H1 (cell line): ENCODE data around the gene IQCN. TPM values are rescaled to one million over a fixed set of nuclear protein-coding genes. Genes with fewer than 3 reads are reported as not detected.

Experiments used
- CTCF ChIA-PET: fragments of 300-600 bp; sonication (Branson Sonifier 250); formaldehyde crosslinking; loops from one replicate; lab custom pipeline; 2021; ENCODE audit not compliant: partially characterized antibody; lab: Charles Lee
- POLR2A ChIA-PET: fragments of 300-600 bp; sonication (Branson Sonifier 250); formaldehyde crosslinking; loops from one replicate; lab custom pipeline; 2021; ENCODE audit warnings: inconsistent platforms; ENCODE audit not compliant: partially characterized antibody; lab: Charles Lee
- DNase-seq, 2 experiments: peaks; one replicate each; pipeline versions ENCODE4 v3.0.0 to v3.0.0-alpha.2; 2010 to 2022; ENCODE audit warnings: low spot score in 2 of 2, low read depth in 1 of 2, mixed read lengths in 1 of 2
- FAIRE-seq: peaks from 2 replicates; lab custom pipeline; 2011; peaks lifted over from hg19 to GRCh38; lab: Jason Lieb, UNC
- H2AFZ ChIP-seq: 2 replicates; pipeline ENCODE4 v1.8.1; 2012; ENCODE audit warnings: low read length, inconsistent platforms
- H2AK5ac ChIP-seq: 2 replicates; pipeline ENCODE4 v1.6.1; 2013; ENCODE audit warnings: low read depth, low read length
- H2BK120ac ChIP-seq: replicated peaks from 2 replicates; pipeline ENCODE3; 2013; ENCODE audit warnings: low read depth, low read length, inconsistent platforms
- H2BK12ac ChIP-seq: 2 replicates; pipeline ENCODE4 v1.6.1; 2013; ENCODE audit warnings: low read depth, low read length
- H2BK15ac ChIP-seq: 2 replicates; pipeline ENCODE4 v1.6.1; 2013; ENCODE audit warnings: low read length
- H2BK20ac ChIP-seq: 2 replicates; pipeline ENCODE4 v1.6.1; 2013; ENCODE audit warnings: low read length
- H2BK5ac ChIP-seq: 2 replicates; pipeline ENCODE4 v1.6.1; 2013; ENCODE audit warnings: low read depth, low read length
- H3K14ac ChIP-seq: 2 replicates; pipeline ENCODE4 v1.6.1; 2013; ENCODE audit warnings: inconsistent platforms; ENCODE audit not compliant: insufficient read length
- H3K18ac ChIP-seq: 2 replicates; pipeline ENCODE4 v1.6.1; 2013; ENCODE audit warnings: low read length; ENCODE audit errors: extremely low read depth
- H3K23ac ChIP-seq: 2 replicates; pipeline ENCODE4 v1.6.1; 2013; ENCODE audit warnings: inconsistent platforms; ENCODE audit not compliant: insufficient read length
- H3K23me2 ChIP-seq: 2 replicates; pipeline ENCODE4 v1.6.1; 2013; ENCODE audit warnings: low read depth, low read length
- H3K27ac ChIP-seq: 2 replicates; pipeline ENCODE4 v1.6.1; 2011; ENCODE audit warnings: low read depth, low read length, inconsistent platforms
- H3K27me3 ChIP-seq, 4 experiments: replicated peaks in 1 of 4; 1 replicate in 1 of 4; 2 replicates in 3 of 4; pipeline versions ENCODE4 v1.6.1 to v1.8.1; 2011 to 2013; ENCODE audit warnings: low read length in 3 of 4, mild to moderate bottlenecking in 3 of 4, inconsistent platforms in 2 of 4, mixed read lengths in 2 of 4, moderate library complexity in 1 of 4; ENCODE audit not compliant: control insufficient read depth in 3 of 4, insufficient read depth in 3 of 4; ENCODE audit errors: extremely low read depth in 1 of 4
- H3K36me3 ChIP-seq, 4 experiments: 2 replicates each; pipeline versions ENCODE4 v1.6.1 to v1.8.1; 2011 to 2013; ENCODE audit warnings: mild to moderate bottlenecking in 4 of 4, low read length in 3 of 4, moderate library complexity in 2 of 4, control low read depth in 1 of 4, inconsistent platforms in 1 of 4; ENCODE audit not compliant: insufficient read depth in 4 of 4, control insufficient read depth in 2 of 4
- H3K4ac ChIP-seq: replicated peaks from 2 replicates; pipeline ENCODE3; 2013; ENCODE audit warnings: low read length, low read depth, mixed read lengths, inconsistent platforms; ENCODE audit not compliant: insufficient read length
- H3K4me1 ChIP-seq, 4 experiments: replicated peaks in 1 of 4; 1 replicate in 1 of 4; 2 replicates in 3 of 4; pipeline versions ENCODE4 v1.6.1 to v1.8.1; 2011 to 2013; ENCODE audit warnings: low read length in 3 of 4, inconsistent platforms in 2 of 4, mixed read lengths in 1 of 4; ENCODE audit not compliant: insufficient read depth in 4 of 4, control insufficient read depth in 3 of 4
- H3K4me2 ChIP-seq, 2 experiments: 2 replicates each; pipeline versions ENCODE4 v1.6.1 to v1.8.1; 2011 to 2013; ENCODE audit warnings: low read depth in 2 of 2, low read length in 2 of 2, control low read depth in 1 of 2, inconsistent platforms in 1 of 2, mild to moderate bottlenecking in 1 of 2; ENCODE audit not compliant: insufficient read depth in 1 of 2
- H3K4me3 ChIP-seq, 4 experiments: fragments of 200-600, 300-600 bp in 1 of 4; sonication (generic), shearing (Covaris generic), sonication (Bioruptor Twin) in 1 of 4; 2 replicates each; pipeline versions ENCODE4 v1.5.1 to v1.8.1; 2011 to 2016; ENCODE audit warnings: low read length in 4 of 4, low read depth in 3 of 4, control low read depth in 2 of 4, inconsistent platforms in 2 of 4, mild to moderate bottlenecking in 2 of 4, mixed read lengths in 1 of 4, moderate library complexity in 1 of 4; ENCODE audit not compliant: insufficient read depth in 2 of 4; ENCODE audit errors: extremely low read depth in 1 of 4
- H3K56ac ChIP-seq: replicated peaks from 2 replicates; pipeline ENCODE3; 2013; ENCODE audit warnings: low read depth, mild to moderate bottlenecking, mixed read lengths, low read length, inconsistent platforms; ENCODE audit not compliant: insufficient read length
- H3K79me1 ChIP-seq: 2 replicates; pipeline ENCODE4 v1.6.1; 2013; ENCODE audit warnings: low read depth, low read length, control low read depth
- H3K79me2 ChIP-seq, 2 experiments: 2 replicates each; pipeline versions ENCODE4 v1.6.1 to v1.8.1; 2012 to 2013; ENCODE audit warnings: low read length in 2 of 2, mild to moderate bottlenecking in 2 of 2, inconsistent platforms in 1 of 2; ENCODE audit not compliant: insufficient read depth in 2 of 2, control insufficient read depth in 1 of 2
- H3K9ac ChIP-seq, 4 experiments: replicated peaks in 1 of 4; 1 replicate in 1 of 4; 2 replicates in 3 of 4; pipeline versions ENCODE4 v1.6.1 to v1.8.1; 2011 to 2013; ENCODE audit warnings: low read depth in 3 of 4, low read length in 3 of 4, control low read depth in 2 of 4, mild to moderate bottlenecking in 2 of 4, moderate library complexity in 2 of 4, inconsistent platforms in 1 of 4; ENCODE audit errors: extremely low read depth in 1 of 4
- H3K9me3 ChIP-seq, 2 experiments: 2 replicates each; pipeline versions ENCODE4 v1.6.1 to v1.8.1; 2012 to 2013; ENCODE audit warnings: mild to moderate bottlenecking in 2 of 2, moderate library complexity in 2 of 2, control low read depth in 1 of 2, inconsistent platforms in 1 of 2, low read depth in 1 of 2, low read length in 1 of 2, mixed read lengths in 1 of 2; ENCODE audit not compliant: insufficient read depth in 2 of 2
- H4K20me1 ChIP-seq, 2 experiments: replicated peaks in 1 of 2; 2 replicates each; pipeline versions ENCODE3 to v1.8.1; 2011 to 2013; ENCODE audit warnings: inconsistent platforms in 2 of 2, low read length in 2 of 2, mild to moderate bottlenecking in 1 of 2; ENCODE audit not compliant: insufficient read depth in 2 of 2, control insufficient read depth in 1 of 2
- H4K5ac ChIP-seq: 2 replicates; pipeline ENCODE4 v1.6.1; 2013; ENCODE audit warnings: low read length, low read depth, mixed read lengths, inconsistent platforms; ENCODE audit not compliant: insufficient read length
- H4K8ac ChIP-seq: 2 replicates; pipeline ENCODE4 v1.8.0; 2013; ENCODE audit warnings: mild to moderate bottlenecking, moderate library complexity, low read length, inconsistent platforms; ENCODE audit not compliant: insufficient read depth; ENCODE audit errors: extremely low read depth
- H4K91ac ChIP-seq: replicated peaks from 2 replicates; pipeline ENCODE3; 2013; ENCODE audit warnings: low read length, mixed read lengths, inconsistent platforms; ENCODE audit not compliant: insufficient read length
- CTBP2 ChIP-seq: IDR thresholded peaks from 2 replicates; pipeline ENCODE4 v1.7.0; 2011; ENCODE audit warnings: borderline replicate concordance, mild to moderate bottlenecking, moderate library complexity, mixed read lengths, low read length; ENCODE audit not compliant: insufficient read depth, insufficient read length
- EP300 ChIP-seq, 2 experiments: IDR thresholded peaks; 1 replicate in 1 of 2; 2 replicates in 1 of 2; pipeline ENCODE4 v1.6.1; 2011 to 2012; ENCODE audit warnings: low read depth in 2 of 2, low read length in 2 of 2, mild to moderate bottlenecking in 2 of 2, borderline replicate concordance in 1 of 2, inconsistent platforms in 1 of 2, moderate library complexity in 1 of 2
- SIRT6 ChIP-seq: IDR thresholded peaks from one replicate; pipeline ENCODE4 v1.7.1; 2012; ENCODE audit warnings: low read length, inconsistent platforms
- SP2 ChIP-seq: IDR thresholded peaks from 2 replicates; pipeline ENCODE4 v1.6.1; 2012; ENCODE audit warnings: mild to moderate bottlenecking, low read length, inconsistent platforms
- TAF1 ChIP-seq: IDR thresholded peaks from 2 replicates; pipeline ENCODE4 v1.6.1; 2011; ENCODE audit warnings: mild to moderate bottlenecking, low read depth, low read length
- TBP ChIP-seq: IDR thresholded peaks from 2 replicates; pipeline ENCODE4 v1.6.1; 2011; ENCODE audit warnings: low read depth, low read length, improper control_type of control experiment
- WGBS, 2 experiments: shearing (Covaris generic) in 1 of 2; methylation state at CpG; one replicate each; pipeline versions ENCODE4 v1.1.6 to v1.1.7; 2013 to 2015; ENCODE audit warnings: low lambda C conversion rate in 2 of 2, mixed read lengths in 2 of 2, inconsistent platforms in 1 of 2, low coverage in 1 of 2, missing lambda C conversion rate in 1 of 2; ENCODE audit not compliant: insufficient replicate concordance in 2 of 2, insufficient coverage in 1 of 2, insufficient read length in 1 of 2; ENCODE audit errors: extremely low coverage in 1 of 2, missing lambda C conversion rate in 1 of 2; 5-methylcytosine and 5-hydroxymethylcytosine counted together
- polyA plus RNA-seq, 7 experiments: library from polyadenylated mRNA; depleted of rRNA in 3 of 7; stranded (reverse) in 5 of 7; unstranded in 2 of 7; fragments of >200 nt in 5 of 7; fragments of 200-250 nt in 2 of 7; gene quantifications; 1 replicate in 5 of 7; 2 replicates in 1 of 7; 4 replicates in 1 of 7; pipeline versions ENCODE4 v1.2.1 to v1.2.3, GENCODE V29; 2011 to 2013; ENCODE audit warnings: missing spikeins in 2 of 7, mixed read lengths in 2 of 7
- total RNA-seq: library from RNA; stranded (reverse); fragmentation: NEBNext Ultra II Directional; extraction: Animal tissue kit (Norgen Biotek cat#: 25700); gene quantifications from 2 replicates; pipeline ENCODE4 v1.2.1, GENCODE V29; 2021

Gene IQCN
- total and polyA plus RNA-seq, 2 of the 8 experiments (the other 6 are each of a cell fraction or from before 2014, with no cell fraction given) = 0.36 to 1.0 TPM

GRCh38 chr19:18269070-18269723, 5.1 kb downstream of the IQCN start:
- ChIA-PET CTCF (interaction anchor here (0.6 to 5.5 kb wide), 12 partner anchors 10 to 143 kb away, joined by 3 to 33 read pairs (median 4); no protein-coding TSS in a partner anchor), POLR2A (interaction anchor here (0.6 to 1.9 kb wide), 6 partner anchors 8 to 716 kb away, joined by 3 to 11 read pairs (median 3); partner anchors contain the start of gene JUND)
- Histone ChIP-seq H3K23me2 (no peaks in the 10 kb centered on the region; the same call in 1 of the 2 replicates), H2BK15ac (no peak overlapping the region), H2BK120ac (no peak overlapping the region), H3K14ac (no peak overlapping the region), H3K56ac (no peak overlapping the region), H4K20me1 (peaks cover 0 to 2% of the 10 kb centered on the region in 2 experiments), H3K79me1 (no peaks in the 10 kb centered on the region; the same call in 1 of the 2 replicates), H4K8ac (no peak overlapping the region), H3K36me3 (no peaks in the 10 kb centered on the region; a peak in 1 of 8 replicates), H3K9me3 (no peaks in the 10 kb centered on the region), H3K27me3 (no peaks in the 10 kb centered on the region), H2BK5ac (no peak overlapping the region), H2AK5ac (no peak overlapping the region), H3K18ac (no peak overlapping the region), H3K4ac (no peak overlapping the region), H2BK20ac (no peak overlapping the region), H3K23ac (no peak overlapping the region), H2BK12ac (no peak overlapping the region), H4K5ac (no peak overlapping the region), H2AFZ (no peak overlapping the region), H3K4me3 (no peak overlapping the region), H3K9ac (no peak overlapping the region), H3K4me1 (no peaks in the 10 kb centered on the region; a peak in 2 of 7 replicates), H3K27ac (no peak overlapping the region), H3K4me2 (no peak overlapping the region), H4K91ac (no peak overlapping the region), H3K79me2 (no peaks in the 10 kb centered on the region)
- WGBS, 2 experiments = 92% methylated on average over 2 of the region's 2 CpGs; no CpG with 5 or more reads in 1 of the 2 experiments
- no peak for TF ChIP-seq SIRT6
- TF ChIP-seq EP300 (IDR thresholded peaks at IDR 0.05; ENCODE audit: borderline replicate concordance in 1 of 2, low read depth in 2 of 2, low read length in 2 of 2) = no peak
- TF ChIP-seq TAF1 = no peak
- TF ChIP-seq SP2 = no peak
- TF ChIP-seq TBP = no peak
- TF ChIP-seq CTBP2 = no peak
- FAIRE-seq = no peak
- no peak for DNase-seq
